ENCODE results near the gene MSMP. TPM values are rescaled to one million over a fixed set of nuclear protein-coding genes. Genes with fewer than 3 reads are reported as not detected.

MSMP gene
- total and polyA plus RNA-seq, 9 of the 15 experiments (the other 6 are each of a cell fraction or from before 2014, with no cell fraction given), result 0.60 TPM; not detected in 8

- TF ChIP-seq, protein P1, sequence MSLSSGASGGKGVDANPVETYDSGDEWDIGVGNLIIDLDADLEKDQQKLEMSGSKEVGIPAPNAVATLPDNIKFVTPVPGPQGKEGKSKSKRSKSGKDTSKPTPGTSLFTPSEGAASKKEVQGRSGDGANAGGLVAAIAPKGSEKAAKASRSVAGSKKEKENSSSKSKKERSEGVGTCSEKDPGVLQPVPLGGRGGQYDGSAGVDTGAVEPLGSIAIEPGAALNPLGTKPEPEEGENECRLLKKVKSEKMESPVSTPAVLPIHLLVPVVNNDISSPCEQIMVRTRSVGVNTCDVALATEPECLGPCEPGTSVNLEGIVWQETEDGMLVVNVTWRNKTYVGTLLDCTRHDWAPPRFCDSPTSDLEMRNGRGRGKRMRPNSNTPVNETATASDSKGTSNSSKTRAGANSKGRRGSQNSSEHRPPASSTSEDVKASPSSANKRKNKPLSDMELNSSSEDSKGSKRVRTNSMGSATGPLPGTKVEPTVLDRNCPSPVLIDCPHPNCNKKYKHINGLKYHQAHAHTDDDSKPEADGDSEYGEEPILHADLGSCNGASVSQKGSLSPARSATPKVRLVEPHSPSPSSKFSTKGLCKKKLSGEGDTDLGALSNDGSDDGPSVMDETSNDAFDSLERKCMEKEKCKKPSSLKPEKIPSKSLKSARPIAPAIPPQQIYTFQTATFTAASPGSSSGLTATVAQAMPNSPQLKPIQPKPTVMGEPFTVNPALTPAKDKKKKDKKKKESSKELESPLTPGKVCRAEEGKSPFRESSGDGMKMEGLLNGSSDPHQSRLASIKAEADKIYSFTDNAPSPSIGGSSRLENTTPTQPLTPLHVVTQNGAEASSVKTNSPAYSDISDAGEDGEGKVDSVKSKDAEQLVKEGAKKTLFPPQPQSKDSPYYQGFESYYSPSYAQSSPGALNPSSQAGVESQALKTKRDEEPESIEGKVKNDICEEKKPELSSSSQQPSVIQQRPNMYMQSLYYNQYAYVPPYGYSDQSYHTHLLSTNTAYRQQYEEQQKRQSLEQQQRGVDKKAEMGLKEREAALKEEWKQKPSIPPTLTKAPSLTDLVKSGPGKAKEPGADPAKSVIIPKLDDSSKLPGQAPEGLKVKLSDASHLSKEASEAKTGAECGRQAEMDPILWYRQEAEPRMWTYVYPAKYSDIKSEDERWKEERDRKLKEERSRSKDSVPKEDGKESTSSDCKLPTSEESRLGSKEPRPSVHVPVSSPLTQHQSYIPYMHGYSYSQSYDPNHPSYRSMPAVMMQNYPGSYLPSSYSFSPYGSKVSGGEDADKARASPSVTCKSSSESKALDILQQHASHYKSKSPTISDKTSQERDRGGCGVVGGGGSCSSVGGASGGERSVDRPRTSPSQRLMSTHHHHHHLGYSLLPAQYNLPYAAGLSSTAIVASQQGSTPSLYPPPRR (CRISPR knock-in tag; IDR thresholded peaks at IDR 0.05; ENCODE audit: borderline replicate concordance), result no peak
- TF ChIP-seq TCF3 (CRISPR knock-in tag; IDR thresholded peaks at IDR 0.05) (no peak), POLR2B (IDR thresholded peaks at IDR 0.05; ENCODE audit: low read depth, partially characterized antibody) (peak; percentile 42), POLR2A (conservative IDR thresholded peaks at IDR 0.05) (peak; percentile 68; the same call in 1 of the 2 replicates), RBFOX2 (IDR thresholded peaks at IDR 0.05; ENCODE audit: low read depth, low read length) (peak; percentile 82), CXXC5 (CRISPR knock-in tag; IDR thresholded peaks at IDR 0.05) (peak; percentile 59; the same call in 1 of the 2 replicates), POLR2G (IDR thresholded peaks at IDR 0.05; ENCODE audit: low read depth, low read length) (peak; percentile 82), RAD21 (CRISPR knock-in tag; conservative IDR thresholded peaks at IDR 0.05 in 1 of 2, IDR thresholded peaks at IDR 0.05 in 1 of 2) (peak; percentile 28 to 44; a peak in 2 of 4 replicates), NRF1 (conservative IDR thresholded peaks at IDR 0.05 in 1 of 2, IDR thresholded peaks at IDR 0.05 in 1 of 2) (peak; percentile 76 to 79), MTA1 (IDR thresholded peaks at IDR 0.05; ENCODE audit: borderline replicate concordance) (peak; percentile 30; the same call in 1 of the 2 replicates), HSF4 (CRISPR knock-in tag; IDR thresholded peaks at IDR 0.05; ENCODE audit: borderline replicate concordance) (no peak), FOSL1 (tag; conservative IDR thresholded peaks at IDR 0.05) (no peak), TOE1 (IDR thresholded peaks at IDR 0.05; ENCODE audit: borderline replicate concordance) (0 out of 2 replicates have a peak, but pooled peaks have one; percentile 19), TOE1 (CRISPR knock-in tag; IDR thresholded peaks at IDR 0.05; ENCODE audit: borderline replicate concordance, low read depth) (no peak), TRIM24 (IDR thresholded peaks at IDR 0.05) (0 out of 4 replicates have a peak, but pooled peaks of 1 of the 2 experiments have one; percentile 13), FOXK2 (conservative IDR thresholded peaks at IDR 0.05 in 1 of 2, IDR thresholded peaks at IDR 0.05 in 1 of 2; ENCODE audit: low read depth in 2 of 2) (0 out of 4 replicates have a peak, but pooled peaks of 1 of the 2 experiments have one; percentile 12)
- TF ChIP-seq, protein P2, sequence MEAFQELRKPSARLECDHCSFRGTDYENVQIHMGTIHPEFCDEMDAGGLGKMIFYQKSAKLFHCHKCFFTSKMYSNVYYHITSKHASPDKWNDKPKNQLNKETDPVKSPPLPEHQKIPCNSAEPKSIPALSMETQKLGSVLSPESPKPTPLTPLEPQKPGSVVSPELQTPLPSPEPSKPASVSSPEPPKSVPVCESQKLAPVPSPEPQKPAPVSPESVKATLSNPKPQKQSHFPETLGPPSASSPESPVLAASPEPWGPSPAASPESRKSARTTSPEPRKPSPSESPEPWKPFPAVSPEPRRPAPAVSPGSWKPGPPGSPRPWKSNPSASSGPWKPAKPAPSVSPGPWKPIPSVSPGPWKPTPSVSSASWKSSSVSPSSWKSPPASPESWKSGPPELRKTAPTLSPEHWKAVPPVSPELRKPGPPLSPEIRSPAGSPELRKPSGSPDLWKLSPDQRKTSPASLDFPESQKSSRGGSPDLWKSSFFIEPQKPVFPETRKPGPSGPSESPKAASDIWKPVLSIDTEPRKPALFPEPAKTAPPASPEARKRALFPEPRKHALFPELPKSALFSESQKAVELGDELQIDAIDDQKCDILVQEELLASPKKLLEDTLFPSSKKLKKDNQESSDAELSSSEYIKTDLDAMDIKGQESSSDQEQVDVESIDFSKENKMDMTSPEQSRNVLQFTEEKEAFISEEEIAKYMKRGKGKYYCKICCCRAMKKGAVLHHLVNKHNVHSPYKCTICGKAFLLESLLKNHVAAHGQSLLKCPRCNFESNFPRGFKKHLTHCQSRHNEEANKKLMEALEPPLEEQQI (IDR thresholded peaks at IDR 0.05), result no peak
- TF ChIP-seq, protein P3, sequence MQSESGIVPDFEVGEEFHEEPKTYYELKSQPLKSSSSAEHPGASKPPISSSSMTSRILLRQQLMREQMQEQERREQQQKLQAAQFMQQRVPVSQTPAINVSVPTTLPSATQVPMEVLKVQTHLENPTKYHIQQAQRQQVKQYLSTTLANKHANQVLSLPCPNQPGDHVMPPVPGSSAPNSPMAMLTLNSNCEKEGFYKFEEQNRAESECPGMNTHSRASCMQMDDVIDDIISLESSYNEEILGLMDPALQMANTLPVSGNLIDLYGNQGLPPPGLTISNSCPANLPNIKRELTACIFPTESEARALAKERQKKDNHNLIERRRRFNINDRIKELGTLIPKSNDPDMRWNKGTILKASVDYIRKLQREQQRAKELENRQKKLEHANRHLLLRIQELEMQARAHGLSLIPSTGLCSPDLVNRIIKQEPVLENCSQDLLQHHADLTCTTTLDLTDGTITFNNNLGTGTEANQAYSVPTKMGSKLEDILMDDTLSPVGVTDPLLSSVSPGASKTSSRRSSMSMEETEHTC (IDR thresholded peaks at IDR 0.05), result no peak
Measured at GRCh38 chr9:35756275-35757225, 2.5 kb upstream of the MSMP start (continued).

Measured in K562 (cell line).